Measurements from ENCODE around the gene MS4A7. TPM values are rescaled to one million over a fixed set of nuclear protein-coding genes. Genes with fewer than 3 reads are reported as not detected.

MS4A7 gene
- total RNA-seq, 1 donor = not detected

DNA sequence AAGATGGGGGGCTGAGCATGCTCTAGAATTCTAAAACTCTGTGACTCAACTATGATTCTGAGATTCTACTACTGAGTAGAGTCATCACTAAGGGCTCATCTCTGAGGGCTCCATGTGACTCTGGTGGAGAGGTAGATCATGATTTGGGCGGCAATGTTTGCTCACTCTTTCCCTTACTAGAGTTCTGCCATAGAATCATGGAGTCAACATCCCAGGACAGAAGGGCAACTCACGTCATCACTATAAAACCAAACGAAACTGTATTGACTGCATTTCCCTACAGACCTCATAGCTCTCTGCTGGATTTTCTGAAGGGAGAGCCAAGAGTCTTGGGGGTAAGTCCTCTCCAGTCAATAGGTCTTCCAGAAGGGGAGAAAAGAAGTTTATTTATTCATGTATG lies 18.1 kb downstream of the MS4A7 start, which contains the start of gene MS4A14:
Gene MS4A14, plus strand, starts transcription at position 78 of the 400 bp plus-strand sequence. Its CDS starts 120 bp downstream, at position 198.
- no peak for DNase-seq (ENCODE audit: low read depth)
- TF ChIP-seq, protein P1, sequence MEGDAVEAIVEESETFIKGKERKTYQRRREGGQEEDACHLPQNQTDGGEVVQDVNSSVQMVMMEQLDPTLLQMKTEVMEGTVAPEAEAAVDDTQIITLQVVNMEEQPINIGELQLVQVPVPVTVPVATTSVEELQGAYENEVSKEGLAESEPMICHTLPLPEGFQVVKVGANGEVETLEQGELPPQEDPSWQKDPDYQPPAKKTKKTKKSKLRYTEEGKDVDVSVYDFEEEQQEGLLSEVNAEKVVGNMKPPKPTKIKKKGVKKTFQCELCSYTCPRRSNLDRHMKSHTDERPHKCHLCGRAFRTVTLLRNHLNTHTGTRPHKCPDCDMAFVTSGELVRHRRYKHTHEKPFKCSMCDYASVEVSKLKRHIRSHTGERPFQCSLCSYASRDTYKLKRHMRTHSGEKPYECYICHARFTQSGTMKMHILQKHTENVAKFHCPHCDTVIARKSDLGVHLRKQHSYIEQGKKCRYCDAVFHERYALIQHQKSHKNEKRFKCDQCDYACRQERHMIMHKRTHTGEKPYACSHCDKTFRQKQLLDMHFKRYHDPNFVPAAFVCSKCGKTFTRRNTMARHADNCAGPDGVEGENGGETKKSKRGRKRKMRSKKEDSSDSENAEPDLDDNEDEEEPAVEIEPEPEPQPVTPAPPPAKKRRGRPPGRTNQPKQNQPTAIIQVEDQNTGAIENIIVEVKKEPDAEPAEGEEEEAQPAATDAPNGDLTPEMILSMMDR (IDR thresholded peaks at IDR 0.05; ENCODE audit: insufficient read depth, low read depth, low read length) = no peak
- H3K4me3 ChIP-seq (ENCODE audit: low read depth, low read length) = no peak within 1 kb of the TSS

DNA sequence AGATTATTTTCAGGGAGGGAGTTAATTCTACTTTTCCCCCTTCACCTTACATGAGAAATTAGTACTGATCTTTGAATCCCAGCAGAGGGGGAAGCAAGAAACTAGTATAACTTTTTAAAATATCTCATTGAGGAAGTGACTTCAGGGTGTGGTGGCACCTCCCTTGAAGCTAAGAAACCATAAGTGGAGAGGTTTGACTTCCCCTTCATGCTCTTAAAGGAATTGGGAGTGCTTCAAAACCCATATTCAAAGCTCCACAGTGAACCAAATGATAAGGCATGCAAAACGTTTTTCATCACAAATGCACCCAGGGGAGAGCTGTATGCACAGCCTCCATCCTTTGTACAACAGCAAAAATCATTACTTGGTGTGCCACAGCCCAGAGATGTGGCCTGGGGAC lies 18.5 kb downstream of the MS4A7 start:
- TF ChIP-seq, protein P1 (IDR thresholded peaks at IDR 0.05; ENCODE audit: insufficient read depth, low read depth, low read length) = no peak
- DNase-seq (ENCODE audit: low read depth) = no peak
- H3K4me3 ChIP-seq (ENCODE audit: low read depth, low read length) = no peak overlapping the region

DNA sequence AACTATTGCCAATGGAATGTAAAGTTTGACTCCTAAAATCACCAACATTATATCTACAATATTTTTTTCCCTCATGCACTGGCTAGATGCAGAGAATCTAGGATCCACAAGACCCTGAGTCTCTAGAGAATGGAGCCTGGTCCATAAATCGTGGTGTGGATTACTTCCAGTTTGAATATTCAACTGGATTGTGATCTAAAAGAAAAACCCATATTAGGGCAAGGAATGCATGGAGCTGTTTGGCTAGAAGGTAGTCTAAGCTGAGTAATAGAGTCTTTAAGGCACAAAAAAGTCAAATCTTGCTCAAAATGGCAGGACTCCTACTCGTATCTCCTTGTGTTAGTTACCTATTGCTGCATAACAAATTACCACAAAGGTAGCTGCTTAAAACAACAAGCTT lies 41.7 kb downstream of the MS4A7 start:
- no peak overlapping the region for H3K4me3 ChIP-seq (ENCODE audit: low read depth, low read length)
- DNase-seq (ENCODE audit: low read depth) = no peak
- TF ChIP-seq, protein P1 (IDR thresholded peaks at IDR 0.05; ENCODE audit: insufficient read depth, low read depth, low read length) = no peak

DNA sequence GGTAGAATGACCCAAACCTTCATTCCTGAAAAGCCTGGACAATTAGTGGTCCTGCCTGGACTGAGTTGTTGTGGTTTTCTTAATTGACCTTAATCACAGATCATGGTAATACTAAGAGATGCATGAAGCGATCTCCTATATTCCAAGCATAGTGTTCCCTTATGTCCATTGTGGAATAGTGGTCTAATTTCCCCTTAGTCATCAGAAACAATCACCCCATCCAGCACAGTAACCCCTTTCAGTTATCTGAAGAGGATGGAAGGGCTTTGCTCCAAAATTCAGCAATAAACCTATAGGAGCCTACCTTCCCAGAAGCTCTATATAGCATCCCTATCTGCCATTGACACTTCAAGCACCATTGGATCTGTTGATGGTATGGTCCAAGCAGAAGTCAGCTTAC lies 44.3 kb downstream of the MS4A7 start:
- TF ChIP-seq, protein P1 (IDR thresholded peaks at IDR 0.05; ENCODE audit: insufficient read depth, low read depth, low read length) = no peak
- DNase-seq (ENCODE audit: low read depth) = no peak
- H3K4me3 ChIP-seq (ENCODE audit: low read depth, low read length) = no peak overlapping the region

DNA sequence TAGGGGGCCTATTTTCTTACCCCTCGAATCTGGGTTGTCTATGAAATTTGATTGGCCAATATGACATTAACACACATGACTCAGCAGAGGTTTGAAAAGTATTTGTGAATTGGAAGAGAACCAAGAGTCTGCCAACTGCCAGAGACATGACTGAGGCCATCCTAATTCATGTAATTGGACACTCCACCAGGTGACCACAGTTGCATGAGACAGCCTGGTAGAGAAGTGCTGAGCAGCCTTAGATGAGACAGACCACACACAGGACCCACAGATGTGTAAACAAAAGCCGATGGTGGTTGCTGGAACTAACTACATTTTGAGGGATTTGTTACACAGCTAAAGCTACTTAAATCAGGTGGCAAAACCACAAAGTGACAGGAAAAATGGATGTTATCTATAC lies 50.2 kb downstream of the MS4A7 start:
- no peak overlapping the region for H3K4me3 ChIP-seq (ENCODE audit: low read depth, low read length)
- TF ChIP-seq, protein P1 (IDR thresholded peaks at IDR 0.05; ENCODE audit: insufficient read depth, low read depth, low read length) = no peak
- no peak for DNase-seq (ENCODE audit: low read depth)

DNA sequence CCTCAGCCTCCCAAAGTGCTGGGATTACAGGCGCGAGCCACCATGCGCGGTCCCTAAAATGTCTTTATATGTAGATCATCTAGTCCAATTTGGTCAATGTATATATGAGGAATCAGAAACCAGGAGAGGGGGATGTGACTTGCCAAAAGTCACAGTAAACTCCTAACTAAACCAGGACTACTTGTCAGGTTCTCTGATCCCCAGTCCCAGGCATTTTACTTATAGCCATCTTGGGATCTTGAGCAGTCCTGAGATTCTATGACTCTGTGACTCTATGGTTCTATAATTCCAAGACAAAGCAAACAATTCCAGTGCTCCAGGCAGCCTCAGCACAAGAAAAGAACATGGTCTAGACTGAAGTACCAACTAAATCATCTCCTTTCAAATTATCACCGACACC lies 50.9 kb downstream of the MS4A7 start, which contains the start of gene MS4A5:
Gene MS4A5, plus strand, starts transcription at position 301 of the 400 bp plus-strand sequence. CDS start 103 bp downstream, outside the sequence.
- DNase-seq (ENCODE audit: low read depth) = no peak
- TF ChIP-seq, protein P1 (IDR thresholded peaks at IDR 0.05; ENCODE audit: insufficient read depth, low read depth, low read length) = no peak
- H3K4me3 ChIP-seq (ENCODE audit: low read depth, low read length) = no peak within 1 kb of the TSS

DNA sequence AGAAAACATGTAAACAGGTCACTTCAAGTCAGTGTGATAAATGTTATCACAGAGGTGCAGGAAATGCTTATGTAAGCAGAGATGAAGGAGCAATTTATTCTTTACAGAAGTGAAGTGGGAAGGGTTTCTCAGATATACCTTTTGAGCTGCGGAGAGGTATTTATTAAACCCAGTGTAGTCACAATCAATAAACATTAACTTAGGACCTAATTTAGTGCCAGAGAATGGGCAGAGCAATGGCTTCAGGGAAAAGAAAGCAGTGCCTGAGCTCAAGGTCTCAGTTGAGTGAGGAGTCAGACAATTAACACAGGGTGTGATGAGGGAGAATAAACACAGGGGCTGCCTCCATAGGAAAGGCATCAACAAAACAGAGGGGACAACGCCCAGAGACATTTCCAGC lies 52.9 kb downstream of the MS4A7 start:
- no peak for DNase-seq (ENCODE audit: low read depth)
- TF ChIP-seq, protein P1 (IDR thresholded peaks at IDR 0.05; ENCODE audit: insufficient read depth, low read depth, low read length) = no peak
- H3K4me3 ChIP-seq (ENCODE audit: low read depth, low read length) = no peak overlapping the region
